Measurements from ENCODE around the gene SAE1.

Gene SAE1

DNA sequence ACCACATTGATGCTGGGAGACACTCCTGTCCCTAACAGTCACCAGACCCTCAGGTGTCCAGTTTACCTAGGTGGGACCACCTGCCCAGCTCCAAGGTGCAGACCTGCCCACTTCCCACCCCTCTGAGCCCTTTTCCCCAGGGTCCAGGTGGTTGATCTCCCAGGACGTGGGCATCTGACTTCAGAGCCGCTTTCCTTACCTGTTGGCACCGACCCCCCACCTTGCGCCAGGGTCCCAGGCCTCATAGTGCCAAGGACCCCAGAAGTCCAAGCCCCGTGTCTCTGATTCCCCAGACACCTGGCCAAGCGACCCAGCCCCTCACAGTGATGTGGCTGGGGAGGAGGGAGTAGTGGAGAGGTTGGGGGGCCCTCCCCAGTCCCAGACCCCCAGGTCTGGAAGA, 109.9 kb downstream of the SAE1 start:
- no peak overlapping the region for H3K4me3 Mint-ChIP-seq

DNA sequence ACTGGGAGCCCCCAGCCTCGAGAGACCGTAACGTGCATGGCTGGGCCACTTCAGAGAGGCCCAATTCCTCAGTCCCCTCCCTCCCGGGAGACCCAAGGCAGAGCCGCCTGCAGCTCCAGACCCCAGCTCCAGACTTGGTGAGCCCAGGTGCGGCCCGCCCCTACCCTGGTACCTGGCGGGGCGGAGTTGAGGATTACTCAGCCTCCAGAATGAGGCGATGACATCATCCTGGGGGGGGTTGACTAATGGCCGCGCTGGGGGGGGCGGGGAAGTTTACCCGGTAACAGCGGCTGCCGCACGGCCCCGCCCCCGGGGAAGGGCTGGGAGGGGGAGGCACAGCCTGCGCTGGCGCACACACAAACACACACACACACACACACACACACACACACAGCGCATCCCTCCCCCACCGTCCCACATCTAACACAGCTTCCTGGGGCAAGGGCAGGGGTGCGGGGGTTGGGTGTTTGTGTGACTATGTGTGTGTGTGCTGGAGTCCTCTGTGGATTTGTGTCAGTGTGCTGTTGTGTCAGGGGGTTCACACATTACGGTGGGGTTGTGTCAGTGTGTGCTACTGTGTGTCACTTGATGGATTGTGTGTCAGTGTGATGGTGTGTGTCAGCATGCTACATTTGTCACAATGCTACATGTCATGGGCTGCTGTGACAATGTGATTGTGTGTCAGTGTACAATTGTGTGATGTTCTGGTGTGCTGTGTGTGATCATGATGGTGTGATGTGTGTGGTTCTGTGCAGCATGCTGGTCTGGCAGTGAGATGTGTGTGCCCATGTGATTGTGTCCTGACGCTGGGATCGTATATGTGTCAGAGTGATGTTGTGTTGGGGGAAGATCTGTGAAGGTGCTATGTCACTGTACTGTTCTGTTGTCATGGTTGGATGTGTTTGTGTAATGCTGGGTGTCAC, 110.6 kb downstream of the SAE1 start:
- H3K4me3 Mint-ChIP-seq = no peak overlapping the region
- no peak overlapping the region for H3K27ac Mint-ChIP-seq
- peaks cover 45% of the 10 kb centered on the region for H3K27me3 Mint-ChIP-seq (ENCODE audit: low read depth, poor library complexity)
- DNase-seq = peak; percentile 64
- no peaks in the 10 kb centered on the region for H3K36me3 Mint-ChIP-seq (ENCODE audit: low read depth)
- no peaks in the 10 kb centered on the region for H3K9me3 Mint-ChIP-seq
- TF ChIP-seq, protein P1, sequence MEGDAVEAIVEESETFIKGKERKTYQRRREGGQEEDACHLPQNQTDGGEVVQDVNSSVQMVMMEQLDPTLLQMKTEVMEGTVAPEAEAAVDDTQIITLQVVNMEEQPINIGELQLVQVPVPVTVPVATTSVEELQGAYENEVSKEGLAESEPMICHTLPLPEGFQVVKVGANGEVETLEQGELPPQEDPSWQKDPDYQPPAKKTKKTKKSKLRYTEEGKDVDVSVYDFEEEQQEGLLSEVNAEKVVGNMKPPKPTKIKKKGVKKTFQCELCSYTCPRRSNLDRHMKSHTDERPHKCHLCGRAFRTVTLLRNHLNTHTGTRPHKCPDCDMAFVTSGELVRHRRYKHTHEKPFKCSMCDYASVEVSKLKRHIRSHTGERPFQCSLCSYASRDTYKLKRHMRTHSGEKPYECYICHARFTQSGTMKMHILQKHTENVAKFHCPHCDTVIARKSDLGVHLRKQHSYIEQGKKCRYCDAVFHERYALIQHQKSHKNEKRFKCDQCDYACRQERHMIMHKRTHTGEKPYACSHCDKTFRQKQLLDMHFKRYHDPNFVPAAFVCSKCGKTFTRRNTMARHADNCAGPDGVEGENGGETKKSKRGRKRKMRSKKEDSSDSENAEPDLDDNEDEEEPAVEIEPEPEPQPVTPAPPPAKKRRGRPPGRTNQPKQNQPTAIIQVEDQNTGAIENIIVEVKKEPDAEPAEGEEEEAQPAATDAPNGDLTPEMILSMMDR (IDR thresholded peaks at IDR 0.05) = no peak
- peaks cover 7% of the 10 kb centered on the region for H3K4me1 Mint-ChIP-seq

More for the DNA sequence above, 109.9 kb downstream of the SAE1 start:
- DNase-seq = no peak
- Mint-ChIP-seq H3K27me3 (ENCODE audit: low read depth, poor library complexity) (peaks cover 46% of the 10 kb centered on the region), H3K9me3 (no peaks in the 10 kb centered on the region), H3K36me3 (ENCODE audit: low read depth) (no peaks in the 10 kb centered on the region), H3K4me1 (peaks cover 7% of the 10 kb centered on the region), H3K27ac (no peak overlapping the region)
- TF ChIP-seq, protein P1 (IDR thresholded peaks at IDR 0.05) = no peak

DNA sequence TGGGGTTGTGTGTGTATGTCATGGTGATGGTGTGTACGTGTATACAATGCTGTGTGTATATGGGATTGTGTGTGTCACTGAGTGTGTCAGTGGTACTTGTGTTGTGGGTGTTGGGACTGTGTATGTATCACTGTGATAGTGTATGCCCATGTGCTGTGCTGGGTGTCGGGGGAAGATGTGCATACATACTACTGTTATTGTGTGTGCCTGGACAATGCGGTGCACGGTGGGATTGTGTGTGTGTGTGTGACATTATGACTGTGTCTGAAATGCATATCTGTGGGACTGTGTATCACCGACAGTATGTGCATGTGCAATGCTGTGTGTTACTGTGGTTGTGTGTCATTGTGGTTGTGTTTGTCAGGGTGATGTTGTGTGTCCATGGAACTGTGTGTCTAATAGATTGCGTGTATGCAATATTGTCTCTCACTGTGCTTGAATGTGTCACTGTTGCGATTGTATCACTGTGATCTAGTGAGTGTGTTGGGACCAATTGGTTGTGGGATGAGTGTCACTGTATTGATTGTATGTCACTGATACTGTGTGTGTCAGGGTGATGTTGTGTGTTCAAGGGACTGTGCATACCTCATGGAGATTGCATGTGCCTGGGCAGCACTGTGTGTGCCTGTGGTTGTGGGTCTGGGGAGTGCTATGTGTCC, 111.4 kb downstream of the SAE1 start:
- Mint-ChIP-seq H3K4me3 (no peak overlapping the region), H3K27ac (no peak overlapping the region), H3K27me3 (ENCODE audit: low read depth, poor library complexity) (peaks cover 45% of the 10 kb centered on the region), H3K36me3 (ENCODE audit: low read depth) (no peaks in the 10 kb centered on the region), H3K4me1 (peaks cover 7% of the 10 kb centered on the region), H3K9me3 (no peaks in the 10 kb centered on the region)
- TF ChIP-seq, protein P1 (IDR thresholded peaks at IDR 0.05) = no peak
- DNase-seq = no peak

DNA sequence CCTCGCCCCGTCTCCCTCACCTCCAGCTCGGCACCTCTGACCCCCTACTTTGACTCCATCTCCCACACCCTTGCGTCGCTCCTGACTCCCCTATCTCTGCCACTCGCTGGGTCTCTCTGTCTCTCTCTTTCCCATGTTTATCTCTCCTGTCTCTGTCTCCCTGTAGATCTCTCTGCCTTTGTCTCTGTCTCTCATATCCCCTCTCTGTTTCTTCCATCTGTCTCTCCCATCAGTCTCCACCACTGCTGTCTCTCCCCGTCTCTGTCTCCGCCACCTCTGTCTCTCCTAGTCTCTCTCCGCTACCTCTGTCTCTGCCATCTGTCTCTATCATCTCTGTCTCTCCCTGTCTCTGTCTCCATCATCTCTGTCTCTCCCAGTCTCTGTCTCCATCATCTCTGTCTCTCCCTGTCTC, 112.7 kb downstream of the SAE1 start:
- Mint-ChIP-seq H3K27me3 (ENCODE audit: low read depth, poor library complexity) (peaks cover 35% of the 10 kb centered on the region), H3K4me3 (peak overlapping the region; percentile 69), H3K9me3 (no peaks in the 10 kb centered on the region), H3K4me1 (peaks cover 11% of the 10 kb centered on the region), H3K36me3 (ENCODE audit: low read depth) (no peaks in the 10 kb centered on the region), H3K27ac (no peak overlapping the region)
- TF ChIP-seq, protein P1 (IDR thresholded peaks at IDR 0.05) = no peak
- no peak for DNase-seq

DNA sequence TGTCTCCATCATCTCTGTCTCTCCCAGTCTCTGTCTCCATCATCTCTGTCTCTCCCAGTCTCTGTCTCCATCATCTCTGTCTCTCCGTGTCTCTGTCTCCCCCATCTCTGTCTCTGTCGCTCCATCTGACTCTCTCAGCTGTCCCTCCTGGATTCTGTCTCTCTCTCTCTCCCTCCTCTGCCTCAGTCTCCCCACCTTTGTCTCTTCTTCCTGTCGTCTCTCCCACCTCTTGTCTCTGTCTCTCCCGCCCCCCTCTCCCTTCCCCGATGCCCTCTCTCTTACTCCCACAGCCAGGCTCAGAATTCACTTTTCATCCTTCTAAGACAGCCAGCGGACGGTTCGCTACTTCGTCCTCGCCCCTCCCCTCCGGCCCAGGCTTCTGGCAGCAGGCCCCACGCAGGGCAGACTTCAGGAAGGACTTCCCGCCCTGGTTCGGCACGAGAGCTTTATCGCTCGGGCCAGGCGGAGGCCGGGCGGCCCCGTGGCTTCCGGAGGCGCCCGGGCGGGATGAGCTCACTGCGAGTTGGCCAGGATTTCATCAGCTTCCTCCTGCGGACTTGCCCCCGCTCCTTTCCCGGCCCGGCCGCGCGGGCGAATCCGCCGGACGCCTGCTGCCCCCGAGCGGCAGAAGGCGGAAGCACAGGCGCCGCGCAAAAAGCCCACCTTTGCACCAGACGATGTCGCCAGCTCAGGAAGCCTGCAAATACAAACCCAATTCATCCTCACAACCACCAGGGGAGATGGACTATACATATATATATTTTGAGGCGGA, 113.3 kb downstream of the SAE1 start:
- H3K4me1 Mint-ChIP-seq = peaks cover 8% of the 10 kb centered on the region
- no peaks in the 10 kb centered on the region for H3K9me3 Mint-ChIP-seq
- H3K27me3 Mint-ChIP-seq (ENCODE audit: low read depth, poor library complexity) = peaks cover 29% of the 10 kb centered on the region
- peak; percentile 90 for DNase-seq
- peak overlapping the region; percentile 69 for H3K4me3 Mint-ChIP-seq
- TF ChIP-seq, protein P1 (IDR thresholded peaks at IDR 0.05) = peak; percentile 97
- H3K36me3 Mint-ChIP-seq (ENCODE audit: low read depth) = no peaks in the 10 kb centered on the region
- no peak overlapping the region for H3K27ac Mint-ChIP-seq

All from nephron progenitor cell (in vitro differentiated cells).